ENCODE measurements around the gene GRB10.

DNA sequence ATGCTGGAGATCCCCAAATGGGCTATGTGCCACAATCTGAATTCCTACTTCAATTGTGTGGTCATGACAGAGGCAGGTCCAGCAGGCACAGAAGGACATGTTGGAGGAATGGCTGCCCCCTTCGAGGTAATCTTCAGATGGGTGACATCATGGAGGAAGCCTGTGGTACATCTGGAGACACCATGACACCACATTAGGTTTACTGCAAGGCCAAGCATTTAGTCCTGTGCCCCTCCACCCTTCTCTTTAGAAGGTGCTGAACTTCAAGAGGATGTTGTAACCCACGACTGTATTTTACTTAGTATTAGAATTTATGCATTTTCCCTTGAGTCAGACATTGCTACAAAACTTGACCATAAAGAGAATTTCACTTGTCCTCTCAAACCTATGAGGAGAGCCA lies 142.4 kb downstream of the GRB10 start:
- TF ChIP-seq, protein P1, sequence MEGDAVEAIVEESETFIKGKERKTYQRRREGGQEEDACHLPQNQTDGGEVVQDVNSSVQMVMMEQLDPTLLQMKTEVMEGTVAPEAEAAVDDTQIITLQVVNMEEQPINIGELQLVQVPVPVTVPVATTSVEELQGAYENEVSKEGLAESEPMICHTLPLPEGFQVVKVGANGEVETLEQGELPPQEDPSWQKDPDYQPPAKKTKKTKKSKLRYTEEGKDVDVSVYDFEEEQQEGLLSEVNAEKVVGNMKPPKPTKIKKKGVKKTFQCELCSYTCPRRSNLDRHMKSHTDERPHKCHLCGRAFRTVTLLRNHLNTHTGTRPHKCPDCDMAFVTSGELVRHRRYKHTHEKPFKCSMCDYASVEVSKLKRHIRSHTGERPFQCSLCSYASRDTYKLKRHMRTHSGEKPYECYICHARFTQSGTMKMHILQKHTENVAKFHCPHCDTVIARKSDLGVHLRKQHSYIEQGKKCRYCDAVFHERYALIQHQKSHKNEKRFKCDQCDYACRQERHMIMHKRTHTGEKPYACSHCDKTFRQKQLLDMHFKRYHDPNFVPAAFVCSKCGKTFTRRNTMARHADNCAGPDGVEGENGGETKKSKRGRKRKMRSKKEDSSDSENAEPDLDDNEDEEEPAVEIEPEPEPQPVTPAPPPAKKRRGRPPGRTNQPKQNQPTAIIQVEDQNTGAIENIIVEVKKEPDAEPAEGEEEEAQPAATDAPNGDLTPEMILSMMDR (IDR thresholded peaks at IDR 0.05; ENCODE audit: low read depth, low read length, missing input control) = no peak
- no peak for TF ChIP-seq GABPA (IDR thresholded peaks at IDR 0.05 in 1 of 2, conservative IDR thresholded peaks at IDR 0.05 in 1 of 2)
- no peak for TF ChIP-seq YY1 (IDR thresholded peaks at IDR 0.05)
- TF ChIP-seq HNF4A (conservative IDR thresholded peaks at IDR 0.05) = no peak
